HG02884 (cell line): ENCODE measurements around the gene RGMA.

Source experiments
- ATAC-seq: cut with Tn5 transposase; IDR thresholded peaks from one replicate; pipeline ENCODE4 v1.9.1; 2021; ENCODE audit warnings: mild to moderate bottlenecking, moderate library complexity; ENCODE audit not compliant: unreplicated experiment

Gene RGMA

DNA sequence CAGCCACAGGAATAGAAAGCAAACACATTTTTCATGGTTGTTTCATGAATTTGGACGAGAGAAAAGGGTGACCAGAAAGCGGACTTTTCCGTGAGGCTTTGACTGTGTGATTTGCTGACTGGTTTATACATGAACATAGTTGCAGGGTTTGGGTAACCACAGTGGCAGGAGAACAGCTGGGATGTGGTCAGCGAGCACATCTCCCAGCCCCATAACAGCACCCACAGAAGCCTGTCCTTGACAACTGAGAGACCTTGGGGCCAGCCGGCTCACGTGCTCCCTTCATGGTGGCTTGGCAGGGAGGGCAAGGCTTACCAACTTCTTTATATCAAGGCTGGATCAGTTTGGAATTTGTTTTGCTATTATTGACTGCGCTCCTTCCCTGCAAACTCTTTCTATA lies 13.2 kb upstream of the RGMA start:
- no peak for ATAC-seq

DNA sequence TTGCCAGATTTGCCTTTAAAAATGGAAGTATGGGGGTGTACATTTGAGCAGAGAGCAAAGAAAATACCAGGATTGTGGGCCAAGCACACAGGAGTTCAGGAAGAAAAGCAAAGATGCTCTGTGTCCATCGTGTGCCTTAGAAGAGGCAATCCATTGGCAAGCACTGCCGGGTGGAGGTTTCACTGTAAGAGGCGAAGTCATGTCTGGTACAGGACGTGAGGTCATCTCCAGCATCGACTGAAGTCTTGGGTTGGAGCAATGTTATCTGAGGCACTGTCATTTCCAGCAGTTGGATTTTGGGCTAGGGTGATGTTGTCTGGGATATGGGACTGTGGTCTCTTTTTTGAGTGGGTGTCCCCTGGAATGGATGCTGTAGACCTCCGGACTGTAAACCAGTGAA lies 4.8 kb upstream of the RGMA start:
- ATAC-seq, result no peak

DNA sequence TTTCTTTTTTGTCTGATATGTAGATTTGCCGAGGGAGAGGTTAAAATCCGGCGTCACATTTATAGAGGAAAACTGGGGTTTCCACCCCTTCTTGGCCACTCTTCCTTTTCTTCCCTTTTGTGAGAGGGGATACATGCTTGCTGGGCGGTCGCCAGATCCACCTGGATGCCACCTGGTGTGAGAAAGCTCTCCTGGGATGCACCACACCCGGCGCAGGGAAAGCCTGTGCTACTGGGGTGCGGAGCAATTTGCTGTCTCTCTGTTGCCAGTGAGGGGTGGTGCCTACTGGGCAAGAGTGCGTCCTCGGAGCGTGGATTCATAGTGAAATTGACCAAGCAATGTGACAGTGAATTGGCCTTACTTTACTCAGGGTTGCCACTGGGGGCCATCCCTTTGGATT lies 2.5 kb upstream of the RGMA start:
- ATAC-seq, result no peak

DNA sequence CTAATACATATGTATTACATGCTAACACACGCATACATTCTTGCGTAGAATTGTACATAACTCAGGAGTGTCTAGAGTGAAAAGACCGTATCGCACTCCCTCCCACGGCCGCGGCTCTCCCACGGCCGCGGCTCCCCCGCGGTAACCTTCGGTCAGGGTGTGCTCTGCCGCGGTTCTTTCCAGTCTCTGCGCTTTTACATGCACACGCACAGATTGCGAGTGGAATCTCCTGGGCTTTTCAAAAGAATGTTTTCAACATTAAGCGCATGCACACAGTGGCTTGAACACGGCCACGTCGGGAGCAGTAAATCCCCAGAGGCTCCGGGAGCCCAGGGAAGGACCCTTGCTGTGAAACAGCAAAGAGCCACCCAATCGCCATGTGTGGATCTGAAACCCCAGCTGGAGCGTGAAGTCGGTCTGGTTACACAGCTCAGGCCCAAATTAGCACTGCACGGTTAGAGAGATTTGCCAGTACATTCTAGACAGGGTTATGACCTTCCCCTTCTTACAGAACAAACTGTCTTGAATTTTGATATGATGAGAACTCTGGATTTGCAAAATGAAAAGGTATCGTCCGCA lies 805 bp upstream of the RGMA start:
- no peak for ATAC-seq

DNA sequence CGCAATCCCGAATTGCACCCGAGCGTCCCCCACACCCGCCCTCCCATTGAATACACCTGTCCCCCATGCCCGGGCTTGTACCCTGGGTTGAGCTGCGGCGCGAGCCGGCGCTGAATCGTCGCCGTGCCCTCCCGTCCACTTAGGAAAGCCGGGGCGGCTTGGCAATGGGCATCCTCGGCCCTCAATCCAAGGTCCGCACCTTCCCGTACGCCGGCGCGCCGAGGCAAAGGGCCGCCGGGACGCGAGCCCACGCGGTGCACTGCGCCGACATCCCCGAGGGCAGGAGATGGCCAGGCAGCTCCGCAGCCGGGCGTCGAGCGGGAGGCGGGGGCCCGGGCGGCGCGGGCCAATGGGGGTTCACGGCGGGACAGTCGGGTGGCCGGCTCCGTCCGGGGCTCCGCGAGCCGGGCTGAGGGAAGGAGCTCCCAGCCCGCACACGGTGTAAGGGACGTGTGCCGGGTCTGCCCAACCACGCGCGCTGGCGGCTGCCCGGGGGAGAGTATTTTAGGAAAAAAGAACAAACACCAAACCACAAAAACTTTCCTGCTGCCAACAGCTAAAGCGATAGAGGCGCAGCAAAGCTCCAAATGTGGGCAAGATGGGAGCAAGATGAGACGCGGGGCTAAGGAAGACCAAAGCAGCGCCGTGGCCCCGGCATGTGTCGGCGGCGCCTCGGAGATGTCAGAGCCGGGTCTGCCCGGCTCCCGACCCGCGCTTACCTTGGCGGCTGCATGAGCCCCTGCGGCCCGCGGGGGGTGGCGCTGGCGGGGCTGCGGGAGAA lies 621 bp downstream of the RGMA start:
- no peak for ATAC-seq

DNA sequence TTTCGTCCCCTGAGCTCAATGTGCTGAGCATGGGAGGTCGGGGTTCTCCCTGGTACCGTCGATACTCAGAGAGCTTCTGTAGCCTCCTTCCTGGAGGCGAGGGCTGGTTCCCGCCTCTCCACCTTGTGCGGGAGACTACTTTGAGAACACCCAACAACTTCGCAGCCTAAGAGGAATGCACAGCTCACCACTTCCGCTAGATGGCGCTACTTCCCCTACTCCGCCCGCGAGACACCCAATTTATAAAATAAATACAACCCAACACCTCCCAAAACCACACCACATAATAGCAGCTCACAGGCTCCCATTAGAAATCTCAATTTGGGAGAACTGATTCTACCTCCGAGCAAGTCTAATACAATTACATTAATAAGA lies 1.2 kb downstream of the RGMA start:
- no peak for ATAC-seq

DNA sequence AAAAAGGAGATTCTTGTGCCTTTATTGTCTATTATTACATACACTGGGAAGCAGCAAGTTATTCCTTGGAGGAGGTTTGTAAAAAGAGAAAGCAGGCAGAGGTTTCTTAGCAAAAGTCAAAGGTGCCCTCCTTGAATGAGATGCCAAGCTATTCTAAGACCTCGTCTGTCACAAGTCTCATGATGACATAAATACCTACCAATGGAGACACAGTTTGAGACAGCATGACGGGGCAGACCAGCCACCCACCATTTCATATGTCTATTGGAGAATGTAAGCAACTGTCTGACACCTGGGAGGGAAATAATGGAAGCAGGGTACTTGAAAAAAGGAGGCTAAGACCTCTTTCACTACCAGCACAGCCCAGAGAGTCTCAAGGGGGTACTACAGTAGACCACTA lies 2.2 kb downstream of the RGMA start:
- no peak for ATAC-seq

DNA sequence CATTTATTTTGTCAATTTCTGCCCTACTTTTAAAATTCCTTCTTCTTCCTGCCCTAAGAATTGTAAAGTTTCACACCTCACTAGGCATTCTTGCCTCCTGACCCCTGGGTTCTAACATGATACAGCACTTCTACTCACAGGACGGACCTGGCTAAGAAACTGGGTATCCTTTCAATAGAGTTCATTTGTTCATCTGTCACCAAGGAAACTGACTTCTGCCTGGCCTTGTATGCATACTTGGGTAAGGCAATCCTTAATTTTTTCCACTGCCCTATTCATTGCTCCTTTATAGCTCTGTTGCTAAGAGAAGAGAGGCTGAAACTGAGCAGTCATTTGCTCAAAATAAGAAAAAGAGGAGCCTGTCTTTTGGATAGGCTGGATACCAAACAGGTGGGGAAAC lies 3.3 kb downstream of the RGMA start:
- no peak for ATAC-seq

DNA sequence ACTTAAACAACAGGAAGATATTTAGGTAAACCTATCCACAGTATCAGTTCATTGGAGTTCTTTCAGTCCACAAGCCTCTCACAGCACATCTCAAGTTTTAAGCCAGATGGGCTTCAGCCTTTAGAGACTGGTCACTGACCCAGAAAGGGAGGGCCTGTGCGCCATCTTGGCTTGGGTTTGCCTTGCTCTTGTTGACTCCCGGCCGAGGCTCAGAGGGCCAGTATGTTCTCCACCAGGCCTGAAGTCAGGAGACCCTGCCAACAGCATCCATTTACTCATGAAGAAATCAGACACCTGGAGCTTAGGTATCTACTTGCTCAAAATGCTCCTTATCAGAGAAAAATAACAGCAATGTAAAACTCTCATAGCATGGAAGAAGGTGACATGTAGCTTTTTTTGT lies 6.2 kb downstream of the RGMA start:
- ATAC-seq, result no peak

DNA sequence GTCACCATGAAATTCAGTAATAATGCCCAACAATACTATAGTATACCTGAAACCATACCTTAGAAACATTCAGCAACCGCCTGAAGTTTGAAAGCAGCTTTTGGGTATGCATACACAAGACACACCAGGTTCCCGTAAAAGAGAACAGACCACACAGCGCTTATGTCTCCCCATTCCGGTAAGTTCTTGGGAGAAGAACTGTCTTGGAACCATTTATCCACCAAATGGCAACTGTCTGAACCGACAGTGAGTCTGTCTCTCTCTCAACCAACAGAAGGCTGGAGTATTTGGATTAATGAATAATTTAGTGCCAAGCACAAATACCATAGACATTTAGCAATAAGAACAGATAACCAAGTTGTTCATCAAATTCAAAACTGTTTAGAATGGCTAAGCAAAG lies 7.6 kb downstream of the RGMA start:
- no peak for ATAC-seq

DNA sequence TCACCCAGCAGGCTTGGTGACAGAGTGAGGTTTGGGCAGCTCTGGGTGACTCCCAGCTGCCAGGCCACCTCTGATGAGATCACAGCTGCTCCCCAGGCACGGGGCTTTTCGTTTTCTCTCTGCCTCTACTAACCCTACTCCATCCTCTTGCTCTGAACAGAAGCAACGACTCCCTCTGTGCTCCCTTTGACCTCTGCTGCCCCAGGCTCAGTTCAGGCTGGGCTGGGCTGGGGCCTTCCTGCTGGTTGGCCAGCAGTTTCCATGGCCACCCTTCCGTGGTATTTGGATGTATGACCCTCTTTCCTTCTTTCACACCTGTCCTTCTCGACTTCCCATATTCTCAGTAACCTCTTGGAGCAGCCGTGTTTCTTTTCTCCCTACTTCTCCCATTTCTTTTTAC lies 8.6 kb downstream of the RGMA start:
- no peak for ATAC-seq

DNA sequence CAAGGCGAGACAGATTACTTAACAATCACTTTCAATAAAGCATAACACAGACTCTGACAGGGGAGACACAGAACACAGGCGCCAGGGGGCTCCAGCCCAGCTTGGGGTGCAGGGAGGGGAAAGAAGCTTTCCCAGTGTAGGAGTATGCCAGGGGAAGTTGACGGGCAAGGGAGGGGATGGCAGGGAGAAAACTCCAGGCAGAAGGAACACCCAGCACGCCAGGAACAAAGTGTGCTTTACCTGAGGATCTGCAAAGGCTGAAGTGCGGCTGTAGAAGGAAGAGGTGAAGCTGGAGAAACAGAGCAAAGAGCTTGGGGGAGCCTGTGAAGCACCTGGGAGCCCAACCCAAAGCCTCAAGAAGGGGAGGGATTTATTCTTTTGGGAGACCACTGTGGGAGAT lies 12.1 kb downstream of the RGMA start:
- ATAC-seq, result no peak

DNA sequence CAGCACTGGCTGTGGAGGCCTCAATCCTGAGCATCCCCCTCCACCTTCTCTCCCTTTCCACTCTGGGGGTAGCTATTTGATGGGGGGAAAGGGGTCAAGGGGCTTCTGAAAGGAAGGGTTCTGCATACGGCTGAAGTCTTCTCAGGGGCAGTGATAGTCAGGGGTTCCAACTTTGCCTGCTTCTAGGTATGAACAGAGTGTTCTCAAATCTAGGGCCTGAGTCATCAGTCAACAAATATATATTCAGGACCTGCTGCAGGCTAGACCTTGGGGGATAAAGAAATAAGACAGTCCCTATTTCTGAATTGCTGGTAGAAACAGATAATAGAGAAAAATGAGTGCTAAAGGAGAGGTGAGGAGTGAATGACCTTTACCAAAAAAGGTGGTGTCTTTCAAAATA lies 12.8 kb downstream of the RGMA start:
- no peak for ATAC-seq

DNA sequence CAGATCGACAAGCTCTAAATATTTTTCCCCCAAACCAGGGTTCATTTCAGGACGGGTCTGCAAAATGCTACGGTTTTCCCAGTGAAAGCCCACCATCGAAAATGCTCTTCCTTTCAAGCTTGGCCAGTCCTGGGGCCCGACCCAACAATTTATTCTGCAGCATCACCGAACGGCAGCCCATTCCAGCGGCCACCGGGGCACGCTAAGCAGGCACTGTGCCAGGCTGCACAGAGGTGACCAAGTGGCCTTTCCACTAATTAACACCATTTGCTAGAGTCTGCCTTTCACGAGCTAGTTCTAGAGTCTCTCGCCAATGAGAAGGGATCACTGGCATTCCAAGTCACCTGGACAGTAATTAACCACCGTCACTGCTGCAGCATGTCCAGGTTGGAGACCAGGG lies 14.4 kb downstream of the RGMA start:
- ATAC-seq, result no peak

DNA sequence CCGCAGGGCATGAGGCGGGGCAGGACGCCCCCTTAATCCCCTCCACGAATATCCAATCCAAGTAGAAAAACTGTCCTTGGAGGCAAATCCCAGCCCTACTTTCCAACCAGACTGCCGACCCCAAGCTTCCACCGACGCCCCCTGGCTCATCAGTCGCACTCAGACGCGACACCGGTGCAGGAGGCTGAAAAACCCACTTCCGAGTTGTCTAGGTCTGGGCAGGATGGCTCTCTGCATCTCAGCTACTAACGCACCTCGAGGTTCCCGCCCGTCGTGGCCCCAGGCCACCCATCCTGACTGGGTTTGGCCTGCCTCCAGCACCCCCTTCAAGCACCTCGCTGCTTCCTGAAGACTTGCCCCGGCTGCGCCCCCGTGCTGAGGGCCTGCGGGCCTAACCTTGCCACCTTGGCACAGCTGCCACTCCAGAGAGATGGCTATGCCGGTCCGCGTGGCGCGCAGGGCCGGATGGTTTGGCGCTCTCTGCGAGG lies 15.5 kb downstream of the RGMA start:
- ATAC-seq, result no peak

DNA sequence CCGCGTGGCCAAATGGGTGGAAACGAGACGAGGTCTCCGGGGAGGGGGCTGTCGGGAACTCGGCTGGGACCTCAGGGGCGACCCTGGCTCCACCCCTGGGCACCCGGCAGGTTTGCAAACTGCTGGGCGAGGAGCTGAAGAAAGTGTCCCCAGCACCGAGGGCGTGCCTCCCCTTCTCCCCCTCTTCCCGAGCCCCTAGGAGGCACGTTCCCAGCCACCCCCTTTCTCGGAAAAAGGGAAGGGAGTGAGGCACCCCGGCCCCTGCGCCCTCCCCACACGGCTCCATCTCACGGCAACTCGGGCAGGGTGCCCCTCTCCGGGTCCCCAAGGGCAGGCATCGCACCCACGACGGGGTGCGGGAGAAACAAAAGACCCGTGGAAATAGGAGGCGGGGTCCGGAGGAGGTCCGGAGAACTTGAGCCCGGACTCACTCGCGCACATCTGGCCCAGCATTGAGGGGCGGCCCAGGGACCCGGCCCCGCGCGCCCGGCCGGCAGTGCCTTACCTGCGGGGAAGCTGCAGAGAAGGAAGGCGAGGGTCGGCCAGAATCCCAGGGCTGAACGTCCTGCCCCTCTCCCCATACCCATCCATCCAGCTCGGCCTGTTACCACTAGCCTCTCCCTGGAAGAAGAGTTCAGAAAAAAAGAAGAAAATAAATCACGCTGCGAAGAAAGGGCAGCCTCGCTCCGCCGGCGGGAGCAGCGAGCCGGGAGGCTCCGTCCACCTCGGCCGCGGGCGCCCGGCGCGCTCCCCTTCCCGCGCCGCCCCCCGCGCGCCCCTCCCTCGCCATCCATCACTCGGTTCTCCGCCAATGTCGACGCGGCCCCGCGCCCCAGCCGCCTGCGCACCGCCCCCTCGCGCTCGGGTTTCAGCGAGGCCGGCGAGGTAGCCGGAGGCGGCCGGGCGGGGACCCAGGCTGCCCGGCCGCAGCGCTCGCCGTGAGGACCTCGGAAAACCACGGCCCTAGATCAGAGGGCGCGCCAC lies 16.3 kb downstream of the RGMA start:
- peak; percentile 57 for ATAC-seq

DNA sequence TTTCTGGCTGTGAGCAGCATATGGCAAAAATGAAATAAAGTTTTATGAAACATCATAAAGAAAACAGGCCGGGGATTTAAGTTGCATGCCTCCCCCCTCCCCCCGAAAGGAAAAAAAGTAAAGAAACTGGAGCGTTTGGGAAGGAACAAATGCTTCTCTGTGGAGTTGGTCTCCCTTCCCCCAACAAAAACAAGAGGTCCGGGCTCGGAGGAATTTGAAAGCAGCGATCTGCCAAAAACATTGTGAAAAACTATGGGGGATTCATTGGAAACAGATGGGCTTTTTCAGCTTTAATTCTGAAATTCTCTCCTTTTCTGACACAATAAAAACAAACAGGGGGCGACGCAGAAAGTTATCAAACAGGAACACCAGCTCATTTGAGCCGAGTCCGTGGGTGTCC lies 17.0 kb downstream of the RGMA start:
- ATAC-seq, result no peak

DNA sequence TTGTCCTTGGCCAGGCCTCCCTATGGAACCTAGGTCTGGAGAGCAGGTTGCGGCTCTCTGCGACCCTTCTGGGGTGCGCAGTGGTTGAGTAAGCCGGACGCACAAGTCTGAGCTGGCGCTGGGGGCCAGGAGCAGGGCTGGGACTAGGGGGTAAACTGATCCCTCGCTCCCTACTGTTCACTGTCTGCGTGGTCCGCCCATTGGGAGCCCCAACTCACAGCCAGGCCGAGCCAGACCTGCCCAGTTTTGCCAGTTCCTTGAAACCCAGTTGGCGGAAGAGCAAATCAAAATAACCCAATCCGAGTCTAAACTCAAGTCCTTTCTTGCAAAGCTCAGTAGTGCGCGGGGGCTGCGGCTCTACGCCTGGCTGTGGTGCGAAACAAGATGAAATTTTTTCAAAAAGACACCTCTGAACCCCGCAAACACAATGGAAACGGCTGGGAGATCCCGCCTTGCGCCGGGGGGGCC lies 17.5 kb downstream of the RGMA start:
- ATAC-seq, result no peak

DNA sequence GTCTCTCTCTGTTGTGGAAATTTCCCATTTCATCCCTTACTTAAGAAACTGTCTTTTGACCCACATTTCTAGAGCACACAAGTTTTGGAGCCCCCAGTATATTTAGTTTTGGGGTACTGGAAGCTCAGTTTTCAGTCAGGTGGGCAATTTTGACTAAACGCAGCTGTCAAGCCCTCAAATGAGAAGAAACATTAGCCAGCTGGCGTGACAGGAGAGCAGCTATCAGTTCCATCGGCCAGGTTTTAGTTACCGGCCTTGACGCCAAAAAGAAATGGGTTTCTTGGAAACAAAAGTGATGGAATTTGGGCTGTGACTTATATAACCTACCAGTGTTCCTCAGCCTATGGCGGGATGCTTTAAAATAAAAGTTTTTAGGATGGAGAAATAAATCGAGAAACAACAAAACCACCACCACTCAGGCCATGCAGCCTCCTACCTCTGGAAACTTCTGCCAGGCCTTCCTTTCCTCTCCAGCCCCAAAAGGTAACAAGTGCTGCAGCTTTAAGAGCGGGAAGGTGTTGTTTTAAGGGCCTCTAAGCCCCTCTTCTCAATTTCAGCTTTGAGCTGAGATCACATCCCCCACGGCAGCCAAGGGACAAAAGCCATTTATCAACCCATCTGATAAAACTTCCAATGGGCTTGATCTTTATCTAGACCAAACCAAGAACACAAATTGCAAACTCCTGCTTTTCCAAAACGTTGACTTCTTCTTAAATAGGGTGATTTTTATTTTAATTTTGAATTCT lies 18.3 kb downstream of the RGMA start:
- ATAC-seq, result no peak

DNA sequence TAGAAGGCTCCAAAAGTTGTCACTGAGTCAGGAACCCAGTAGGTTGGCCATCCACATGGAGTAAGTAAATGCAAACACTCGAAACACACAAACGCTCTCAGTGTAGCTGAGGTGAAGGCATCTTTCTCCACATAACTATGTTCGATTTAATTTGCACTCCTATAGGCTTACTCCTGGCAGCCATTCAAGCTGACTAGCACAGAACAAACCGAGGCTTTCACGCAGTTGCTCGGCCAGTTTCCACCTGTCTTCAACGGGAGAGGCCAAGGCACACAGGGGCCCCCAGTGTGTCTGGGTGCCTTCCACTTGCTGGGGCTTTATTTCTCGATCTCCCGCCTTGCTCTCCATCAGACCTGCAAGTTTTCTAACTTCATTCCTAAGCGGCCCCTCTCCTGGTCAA lies 18.9 kb downstream of the RGMA start:
- ATAC-seq, result no peak
